Nephron progenitor cell (in vitro differentiated cells): ENCODE results near the gene CMIP.
"Not testable (repeated sequence)": the region's sequence is repeated elsewhere in the genome, so short reads cannot be mapped to it uniquely, and the experiment has no call there.

Experiments
- DNase-seq: peaks from one replicate; pipeline ENCODE4 v3.0.0; 2021
- H3K27ac Mint-ChIP-seq: 2 replicates; pipeline ENCODE4 v1.8.0; 2021; ENCODE audit warnings: mild to moderate bottlenecking, moderate library complexity, mixed read lengths
- H3K27me3 Mint-ChIP-seq: 2 replicates; pipeline ENCODE4 v1.8.0; 2021; ENCODE audit warnings: mild to moderate bottlenecking, low read depth, mixed read lengths; ENCODE audit not compliant: poor library complexity
- H3K36me3 Mint-ChIP-seq: 2 replicates; pipeline ENCODE4 v1.8.0; 2021; ENCODE audit warnings: low read depth, mixed read lengths
- H3K4me1 Mint-ChIP-seq: 2 replicates; pipeline ENCODE4 v1.8.0; 2021; ENCODE audit warnings: mixed read lengths
- H3K4me3 Mint-ChIP-seq: 2 replicates; pipeline ENCODE4 v1.8.0; 2021; ENCODE audit warnings: mild to moderate bottlenecking, moderate library complexity, mixed read lengths
- H3K9me3 Mint-ChIP-seq: 2 replicates; pipeline ENCODE4 v1.8.0; 2021; ENCODE audit warnings: mild to moderate bottlenecking, moderate library complexity, mixed read lengths
- CTCF ChIP-seq: fragments of 200-600 bp; sonication (generic); IDR thresholded peaks from 2 replicates; pipeline ENCODE4 v1.5.0; 2021; ENCODE audit warnings: antibody characterized with exemption

CMIP gene

DNA sequence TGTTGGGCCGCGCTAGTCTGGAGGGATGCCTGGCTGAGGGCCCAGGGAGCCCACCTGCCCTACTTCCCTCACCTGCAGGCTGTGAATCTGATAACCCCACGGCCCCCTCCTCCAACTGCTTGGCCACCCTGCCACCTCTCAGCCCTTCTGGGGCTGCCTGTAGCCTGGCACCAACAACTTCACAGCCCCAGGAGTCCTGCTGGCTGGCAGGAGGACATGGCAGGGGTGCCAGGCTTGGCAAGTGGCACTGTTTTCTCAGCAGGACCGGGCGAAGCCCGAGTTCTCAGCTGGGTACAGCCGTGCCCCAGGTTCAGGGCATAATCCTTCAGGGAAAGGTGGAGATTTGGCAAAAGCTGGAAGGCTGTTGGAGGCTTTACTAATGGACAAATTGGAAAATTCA is 129.6 kb downstream of the CMIP start:
- no peaks in the 10 kb centered on the region for H3K36me3 Mint-ChIP-seq
- DNase-seq = no peak
- H3K4me1 Mint-ChIP-seq = peaks cover 17% of the 10 kb centered on the region
- H3K27ac Mint-ChIP-seq = no peak overlapping the region
- TF ChIP-seq CTCF = no peak
- H3K4me3 Mint-ChIP-seq = no peak overlapping the region
- peaks cover 3% of the 10 kb centered on the region for H3K27me3 Mint-ChIP-seq
- H3K9me3 Mint-ChIP-seq = no peaks in the 10 kb centered on the region

DNA sequence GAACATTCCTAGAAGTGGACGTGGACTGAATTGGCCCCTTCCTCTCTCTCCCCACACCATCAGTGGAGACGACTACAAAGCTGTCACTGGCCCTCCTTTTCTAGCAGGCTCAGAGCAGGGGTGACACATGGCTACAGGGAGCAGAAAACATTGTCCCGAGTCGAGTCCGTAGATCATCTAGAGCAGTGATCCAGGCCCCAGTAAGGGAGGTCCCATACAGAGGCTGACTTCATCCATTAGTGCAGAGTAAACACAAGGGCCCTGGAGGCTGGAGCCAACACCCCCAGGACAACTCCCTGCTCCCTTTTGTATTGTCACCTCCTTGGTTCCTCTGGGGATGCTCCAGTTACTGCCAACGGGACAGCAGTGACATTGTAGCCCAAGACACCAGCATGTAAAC is 130.7 kb downstream of the CMIP start:
- no peak for DNase-seq
- H3K4me3 Mint-ChIP-seq = no peak overlapping the region
- H3K27me3 Mint-ChIP-seq = peaks cover 3% of the 10 kb centered on the region
- H3K36me3 Mint-ChIP-seq = no peaks in the 10 kb centered on the region
- H3K9me3 Mint-ChIP-seq = no peaks in the 10 kb centered on the region
- H3K27ac Mint-ChIP-seq = no peak overlapping the region
- no peak for TF ChIP-seq CTCF
- H3K4me1 Mint-ChIP-seq = peaks cover 13% of the 10 kb centered on the region

- Mint-ChIP-seq H3K27me3 (peaks cover 3% of the 10 kb centered on the region), H3K4me1 (peaks cover 12% of the 10 kb centered on the region), H3K9me3 (no peaks in the 10 kb centered on the region), H3K27ac (no peak overlapping the region), H3K36me3 (no peaks in the 10 kb centered on the region), H3K4me3 (no peak overlapping the region)
- no peak for DNase-seq
- no peak for TF ChIP-seq CTCF
Observed at GRCh38 chr16:81575834-81576233, 131.2 kb downstream of the CMIP start.

DNA sequence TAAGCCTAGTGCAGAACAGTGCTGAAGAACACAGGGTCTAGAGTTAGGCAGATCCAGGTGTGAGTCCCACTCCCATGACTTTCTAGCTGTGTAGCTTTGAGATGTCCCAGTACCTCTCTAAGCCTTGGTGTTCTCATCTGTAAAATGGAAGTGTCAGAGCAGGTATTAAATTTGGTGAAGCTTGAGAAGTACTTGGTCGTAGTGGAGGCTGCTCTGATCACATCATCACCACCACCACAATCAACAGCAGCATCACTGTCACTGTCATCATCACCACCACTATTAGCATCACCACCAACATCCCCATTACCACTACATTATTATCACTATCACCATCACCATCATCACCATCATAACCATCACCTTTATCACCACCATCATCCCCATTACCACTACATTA is 132.1 kb downstream of the CMIP start:
- Mint-ChIP-seq H3K4me1 (peaks cover 14% of the 10 kb centered on the region), H3K9me3 (no peaks in the 10 kb centered on the region), H3K27ac (no peak overlapping the region), H3K4me3 (no peak overlapping the region), H3K36me3 (no peaks in the 10 kb centered on the region), H3K27me3 (peaks cover 3% of the 10 kb centered on the region)
- no peak for DNase-seq
- no peak for TF ChIP-seq CTCF

DNA sequence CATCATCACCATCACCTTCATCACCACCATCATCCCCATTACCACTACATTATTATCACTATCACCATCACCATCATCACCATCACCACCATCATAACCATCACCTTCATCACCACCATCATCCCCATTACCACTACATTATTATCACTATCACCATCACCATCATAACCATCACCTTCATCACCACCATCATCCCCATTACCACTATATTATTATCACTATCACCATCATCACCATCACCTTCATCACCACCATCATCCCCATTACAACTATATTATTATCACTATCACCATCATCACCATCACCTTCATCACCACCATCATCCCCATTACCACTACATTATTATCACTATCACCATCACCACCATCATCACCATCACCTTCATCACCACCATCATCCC is 132.7 kb downstream of the CMIP start:
- not testable (repeated sequence) for DNase-seq, H3K27ac Mint-ChIP-seq, H3K27me3 Mint-ChIP-seq, H3K4me3 Mint-ChIP-seq, H3K4me1 Mint-ChIP-seq, H3K9me3 Mint-ChIP-seq, H3K36me3 Mint-ChIP-seq

- Mint-ChIP-seq H3K36me3 (peaks cover 6% of the 10 kb centered on the region), H3K4me1 (peaks cover 11% of the 10 kb centered on the region), H3K27me3 (no peaks in the 10 kb centered on the region), H3K4me3 (no peak overlapping the region), H3K27ac (no peak overlapping the region), H3K9me3 (no peaks in the 10 kb centered on the region)
- DNase-seq = no peak
- no peak for TF ChIP-seq CTCF
Observed at GRCh38 chr16:81578076-81578475, 133.5 kb downstream of the CMIP start.
